HepG2 (cell line): ENCODE data around the gene TMPRSS11F. TPM values are rescaled to one million over a fixed set of nuclear protein-coding genes. Genes with fewer than 3 reads are reported as not detected.

ENCODE experiments used
- ATAC-seq: fragments of 200-7000 bp; cut with Tn5 transposase; 3 replicates; pipeline ENCODE4 v1.9.1; 2020; ENCODE audit warnings: mild to moderate bottlenecking, moderate library complexity
- BruUV-seq: library from RNA; stranded (reverse); fragments of 400-500 nt; replicated peaks from 2 replicates; lab custom pipeline; 2021; lab: Mats Ljungman, UMichigan
- CTCF ChIA-PET: fragments of 300-600 bp; formaldehyde crosslinking; extraction: SDS; loops from one replicate; lab custom pipeline; 2021; ENCODE audit warnings: low total read pairs, inconsistent platforms, low intra/inter-chr PET ratio; lab: Yijun Ruan, JAX
- POLR2A ChIA-PET: fragments of 350-600 bp; sonication (Branson Sonifier 250); formaldehyde crosslinking; loops from one replicate; lab custom pipeline; 2020; ENCODE audit warnings: antibody characterized with exemption, inconsistent platforms; lab: Yijun Ruan, JAX
- DNase-seq: peaks from one replicate; pipeline ENCODE4 v3.0.0-alpha.2; 2015; ENCODE audit warnings: low spot score
- FAIRE-seq: peaks from 3 replicates; lab custom pipeline; 2011; peaks lifted over from hg19 to GRCh38; lab: Jason Lieb, UNC
- H2AFZ ChIP-seq: one replicate; pipeline ENCODE4 v1.6.1; 2011; ENCODE audit warnings: low read length, inconsistent platforms
- H3K27ac ChIP-seq: fragments of 300-600 bp; 3 replicates; pipeline ENCODE4 v1.8.0; 2011; ENCODE audit warnings: mixed run types, mild to moderate bottlenecking, mixed read lengths, low read length, inconsistent platforms; ENCODE audit not compliant: insufficient read depth; ENCODE audit errors: extremely low read length
- H3K27me3 ChIP-seq, 2 experiments: fragments of 200-600 bp in 1 of 2; 2 replicates in 1 of 2; 3 replicates in 1 of 2; pipeline versions ENCODE4 v1.6.0 to v1.8.0; 2011; ENCODE audit warnings: low read length in 2 of 2, mild to moderate bottlenecking in 2 of 2, moderate library complexity in 2 of 2, inconsistent platforms in 1 of 2; ENCODE audit not compliant: insufficient read depth in 2 of 2, control insufficient read depth in 1 of 2
- H3K36me3 ChIP-seq, 2 experiments: fragments of 200-600 bp in 1 of 2; replicated peaks in 1 of 2; 2 replicates in 1 of 2; 3 replicates in 1 of 2; pipeline versions ENCODE4 v1.5.1 to v1.8.0; 2011; ENCODE audit warnings: low read length in 2 of 2, inconsistent platforms in 1 of 2; ENCODE audit not compliant: insufficient read depth in 2 of 2, control insufficient read depth in 1 of 2
- H3K4me1 ChIP-seq: 2 replicates; pipeline ENCODE4 v1.5.1; 2012; ENCODE audit warnings: low read length, inconsistent platforms; ENCODE audit not compliant: insufficient read depth
- H3K4me2 ChIP-seq: 2 replicates; pipeline ENCODE4 v1.6.0; 2011; ENCODE audit warnings: low read depth, low read length, inconsistent platforms
- H3K4me3 ChIP-seq, 3 experiments: fragments of 200-600 bp in 1 of 3; sonication (generic), shearing (Covaris generic) in 1 of 3; replicated peaks in 1 of 3; 2 replicates each; pipeline ENCODE4 v1.5.1; 2011 to 2016; ENCODE audit warnings: low read length in 3 of 3, inconsistent platforms in 2 of 3, low read depth in 2 of 3, mild to moderate bottlenecking in 2 of 3, control low read depth in 1 of 3, mixed read lengths in 1 of 3; ENCODE audit not compliant: insufficient read depth in 1 of 3
- H3K79me2 ChIP-seq: one replicate; pipeline ENCODE4 v1.6.1; 2011; ENCODE audit warnings: low read length, inconsistent platforms; ENCODE audit not compliant: insufficient read depth
- H3K9ac ChIP-seq: 2 replicates; pipeline ENCODE4 v1.6.0; 2011; ENCODE audit warnings: mild to moderate bottlenecking, low read depth, low read length, inconsistent platforms; ENCODE audit not compliant: insufficient read depth
- H3K9me3 ChIP-seq: 2 replicates; pipeline ENCODE4 v1.5.1; 2012; ENCODE audit warnings: mild to moderate bottlenecking, low read length
- H4K20me1 ChIP-seq: 2 replicates; pipeline ENCODE4 v1.6.0; 2011; ENCODE audit warnings: inconsistent platforms, mild to moderate bottlenecking, low read length, moderate library complexity; ENCODE audit not compliant: insufficient read depth
- CREM ChIP-seq, 2 experiments: sonication (generic) in 1 of 2; formaldehyde crosslinking in 1 of 2; IDR thresholded peaks; 2 replicates each; pipeline versions ENCODE4 v1.4.0 to v1.6.1; 2016 to 2020; ENCODE audit warnings: antibody characterized with exemption in 1 of 2, mild to moderate bottlenecking in 1 of 2, missing genetic modification reagents in 1 of 2
- GMEB1 ChIP-seq: sonication (generic); formaldehyde crosslinking; IDR thresholded peaks from 2 replicates; pipeline ENCODE4 v1.5.1; 2020; ENCODE audit warnings: missing genetic modification reagents, mild to moderate bottlenecking, borderline replicate concordance
- NONO ChIP-seq, 2 experiments: fragments of 450-650 bp in 1 of 2; sonication (generic) in 1 of 2; formaldehyde crosslinking in 1 of 2; IDR thresholded peaks in 1 of 2; conservative IDR thresholded peaks in 1 of 2; 2 replicates each; pipeline versions ENCODE4 v1.6.1 to v1.8.0; 2017 to 2022; ENCODE audit warnings: mild to moderate bottlenecking in 1 of 2, missing genetic modification reagents in 1 of 2, moderate library complexity in 1 of 2
- RBM39 ChIP-seq: fragments of 200-400 bp; formaldehyde crosslinking; IDR thresholded peaks from one replicate; pipeline ENCODE4 v1.6.1; 2018; ENCODE audit warnings: antibody characterized with exemption, mild to moderate bottlenecking, low read depth, low read length; ENCODE audit not compliant: poor library complexity, severe bottlenecking
- ZBTB26 ChIP-seq: IDR thresholded peaks from 2 replicates; pipeline ENCODE4 v1.6.1; 2016; ENCODE audit warnings: missing compliant biosample characterization, missing genetic modification reagents, borderline replicate concordance
- ZC3H4 ChIP-seq: sonication (generic); formaldehyde crosslinking; IDR thresholded peaks from 2 replicates; pipeline ENCODE4 v1.4.0; 2020; ENCODE audit warnings: missing genetic modification reagents, borderline replicate concordance
- ZFP91 ChIP-seq: sonication (generic); formaldehyde crosslinking; IDR thresholded peaks from 2 replicates; pipeline ENCODE4 v1.9.0; 2022; ENCODE audit warnings: missing genetic modification reagents, mild to moderate bottlenecking, borderline replicate concordance
- ZNF230 ChIP-seq: sonication (generic); formaldehyde crosslinking; IDR thresholded peaks from 2 replicates; pipeline ENCODE4 v1.4.0; 2020; ENCODE audit warnings: mild to moderate bottlenecking, missing genetic modification reagents
- ZNF577 ChIP-seq: sonication (generic); formaldehyde crosslinking; IDR thresholded peaks from 2 replicates; pipeline ENCODE4 v1.4.0; 2020; ENCODE audit warnings: mild to moderate bottlenecking, low read depth, missing genetic modification reagents, borderline replicate concordance
- WGBS: methylation state at CpG from one replicate; pipeline ENCODE4 v1.1.6; 2017; ENCODE audit warnings: low lambda C conversion rate; 5-methylcytosine and 5-hydroxymethylcytosine counted together
- in situ Hi-C: cut with HindIII; loops from 2 replicates; pipeline ENCODE4 v1.10.0; 2017; ENCODE audit warnings: low pct_unique_long_range_greater_than_20kb; ENCODE audit not compliant: extremely low pct_ligation_motif_present
- intact Hi-C: fragments of 100-400 bp; cut with micrococcal nuclease; formaldehyde crosslinking; loops from one replicate; pipeline ENCODE4 v1.10.0; 2022; ENCODE audit not compliant: unreplicated experiment
- polyA plus RNA-seq, 8 experiments: library from polyadenylated mRNA; depleted of rRNA in 3 of 8; stranded (reverse) in 7 of 8; unstranded in 1 of 8; fragments of >200 nt; fragmentation: Illumina TruSeq in 4 of 8; extraction: Trizol in 4 of 8; gene quantifications; 2 replicates each; pipeline versions ENCODE4 v1.2.1 to v1.2.3, GENCODE V29; 2011 to 2016; ENCODE audit warnings: low read depth in 4 of 8, missing spikeins in 1 of 8, mixed read lengths in 1 of 8; ENCODE audit not compliant: insufficient read depth in 1 of 8
- total RNA-seq, 5 experiments: library from RNA; depleted of rRNA; stranded (reverse); fragments of >200 nt; fragmentation: Illumina TruSeq; extraction: Trizol; gene quantifications; 2 replicates each; pipeline ENCODE4 v1.2.3, GENCODE V29; 2016; ENCODE audit warnings: low read depth in 1 of 5

Gene TMPRSS11F
- total and polyA plus RNA-seq, 2 of the 13 experiments (the other 11 are each of a cell fraction or from before 2014, with no cell fraction given): not detected

- intact Hi-C loops: loop anchor here (5.0 kb wide), 1 partner anchor 629 kb away; the partner anchor contains the start of gene CENPC
- BruUV-seq: no TSS peak
- POLR2A ChIA-PET: no interaction called here
- no peak overlapping the region for H3K4me2 ChIP-seq
- CTCF ChIA-PET: interaction anchor here (1.3 to 2.6 kb wide), 2 partner anchors 188 to 304 kb away, joined by 5 to 18 read pairs; no protein-coding TSS in a partner anchor
- H4K20me1 ChIP-seq: no peaks in the 10 kb centered on the region
- H3K79me2 ChIP-seq: no peaks in the 10 kb centered on the region
- no peaks in the 10 kb centered on the region for H3K4me1 ChIP-seq
- H3K27me3 ChIP-seq: no peaks in the 10 kb centered on the region
- no peaks in the 10 kb centered on the region for H3K36me3 ChIP-seq
- DNase-seq (no peak), FAIRE-seq (no peak), ATAC-seq (no peak)
- no peak overlapping the region for H2AFZ ChIP-seq
- in situ Hi-C loops: loop anchor here (10.0 kb wide), 1 partner anchor 192 kb away; no protein-coding TSS in a partner anchor
- no peak overlapping the region for H3K4me3 ChIP-seq
- no peak overlapping the region for H3K9ac ChIP-seq
- peaks cover 8% of the 10 kb centered on the region for H3K9me3 ChIP-seq
- TF ChIP-seq ZNF230 (CRISPR knock-in tag) (no peak), RBM39 (no peak), ZFP91 (CRISPR knock-in tag) (no peak), ZBTB26 (no peak), CREM (IDR thresholded peaks at IDR 0.05) (no peak), CREM (CRISPR knock-in tag; IDR thresholded peaks at IDR 0.05) (no peak), GMEB1 (CRISPR knock-in tag) (no peak), ZC3H4 (CRISPR knock-in tag) (no peak), ZNF577 (CRISPR knock-in tag) (no peak), NONO (IDR thresholded peaks at IDR 0.05) (no peak), NONO (CRISPR knock-in tag; conservative IDR thresholded peaks at IDR 0.05) (no peak)
- WGBS: 8% methylated on average over 1 of the region's 1 CpG
- H3K27ac ChIP-seq: no peak overlapping the region
Observed at GRCh38 chr4:68176500-68176899, 46.8 kb upstream of the TMPRSS11F start.
